ENCODE data around the gene KRTAP10-9.
"Not testable (repeated sequence)": the region's sequence is repeated elsewhere in the genome, so short reads cannot be mapped to it uniquely, and the experiment has no call there.

Gene KRTAP10-9

GRCh38 chr21:44595524-44595923 is 31.4 kb upstream of the KRTAP10-9 start:
- no peak for DNase-seq (ENCODE audit: low read depth)

- DNase-seq (ENCODE audit: low read depth): no peak
Measured at GRCh38 chr21:44596068-44596725, 30.7 kb upstream of the KRTAP10-9 start.

GRCh38 chr21:44598061-44598460 is 28.8 kb upstream of the KRTAP10-9 start:
- no peak for DNase-seq (ENCODE audit: low read depth)

GRCh38 chr21:44599264-44600029 is 27.4 kb upstream of the KRTAP10-9 start:
- DNase-seq (ENCODE audit: low read depth): no peak

GRCh38 chr21:44600118-44600978 is 26.5 kb upstream of the KRTAP10-9 start, which contains the start of gene KRTAP10-7:
TSS of gene KRTAP10-7 (plus strand) at chr21:44600597. CDS start at chr21:44600622, 25 bp downstream.
- DNase-seq (ENCODE audit: low read depth): not testable (repeated sequence)

- DNase-seq (ENCODE audit: low read depth): not testable (repeated sequence)
Measured at GRCh38 chr21:44601091-44601490, 25.8 kb upstream of the KRTAP10-9 start.

GRCh38 chr21:44601596-44602462 is 25.1 kb upstream of the KRTAP10-9 start:
- no peak for DNase-seq (ENCODE audit: low read depth)

GRCh38 chr21:44602463-44602850 is 24.4 kb upstream of the KRTAP10-9 start:
- no peak for DNase-seq (ENCODE audit: low read depth)

- DNase-seq (ENCODE audit: low read depth): no peak
Measured at GRCh38 chr21:44603109-44603875, 23.6 kb upstream of the KRTAP10-9 start.

- no peak for DNase-seq (ENCODE audit: low read depth)
Measured at GRCh38 chr21:44603911-44604310, 23.0 kb upstream of the KRTAP10-9 start.

GRCh38 chr21:44606495-44606894 is 20.4 kb upstream of the KRTAP10-9 start:
- no peak for DNase-seq (ENCODE audit: low read depth)

GRCh38 chr21:44609193-44609592 is 17.7 kb upstream of the KRTAP10-9 start:
- no peak for DNase-seq (ENCODE audit: low read depth)

GRCh38 chr21:44610157-44610843 is 16.6 kb upstream of the KRTAP10-9 start:
- DNase-seq (ENCODE audit: low read depth): not testable (repeated sequence)

GRCh38 chr21:44611551-44611950 is 15.3 kb upstream of the KRTAP10-9 start:
- DNase-seq (ENCODE audit: low read depth): no peak

- DNase-seq (ENCODE audit: low read depth): no peak
Measured at GRCh38 chr21:44612029-44612486, 14.8 kb upstream of the KRTAP10-9 start, which contains the start of gene KRTAP10-8. TSS of gene KRTAP10-8 (plus strand) at chr21:44612079. CDS start at chr21:44612101, 22 bp downstream.

GRCh38 chr21:44612669-44613229 is 14.1 kb upstream of the KRTAP10-9 start:
- no peak for DNase-seq (ENCODE audit: low read depth)

- DNase-seq (ENCODE audit: low read depth): no peak
Measured at GRCh38 chr21:44613386-44614155, 13.3 kb upstream of the KRTAP10-9 start.

GRCh38 chr21:44614161-44614631 is 12.7 kb upstream of the KRTAP10-9 start:
- no peak for DNase-seq (ENCODE audit: low read depth)

Data from amniotic epithelial cell (primary cell).